Stomach (tissue), 4 donors: ENCODE measurements around the gene GTF2IRD1.

Experiments
- CTCF ChIP-seq, 7 experiments: fragments of 450-650 bp in 4 of 7; fragments of 200-600 bp in 3 of 7; sonication (generic) in 3 of 7; IDR thresholded peaks; one replicate each; pipeline ENCODE4 v1.5.1; 2016 to 2019; ENCODE audit warnings: antibody characterized with exemption in 7 of 7, control low read depth in 2 of 7, mild to moderate bottlenecking in 1 of 7
- EP300 ChIP-seq: sonication (generic); formaldehyde crosslinking; IDR thresholded peaks from one replicate; pipeline ENCODE4 v1.6.1; 2017; ENCODE audit warnings: antibody characterized with exemption

GRCh38 chr7:74503943-74504342 is 50.2 kb downstream of the GTF2IRD1 start:
- TF ChIP-seq CTCF (IDR thresholded peaks at IDR 0.05) (no peak), EP300 (no peak)
